HG02884 (cell line): Measurements from ENCODE around the gene RNF144A.

ENCODE experiments used
- ATAC-seq: cut with Tn5 transposase; IDR thresholded peaks from one replicate; pipeline ENCODE4 v1.9.1; 2021; ENCODE audit warnings: mild to moderate bottlenecking, moderate library complexity; ENCODE audit not compliant: unreplicated experiment

Gene RNF144A

DNA sequence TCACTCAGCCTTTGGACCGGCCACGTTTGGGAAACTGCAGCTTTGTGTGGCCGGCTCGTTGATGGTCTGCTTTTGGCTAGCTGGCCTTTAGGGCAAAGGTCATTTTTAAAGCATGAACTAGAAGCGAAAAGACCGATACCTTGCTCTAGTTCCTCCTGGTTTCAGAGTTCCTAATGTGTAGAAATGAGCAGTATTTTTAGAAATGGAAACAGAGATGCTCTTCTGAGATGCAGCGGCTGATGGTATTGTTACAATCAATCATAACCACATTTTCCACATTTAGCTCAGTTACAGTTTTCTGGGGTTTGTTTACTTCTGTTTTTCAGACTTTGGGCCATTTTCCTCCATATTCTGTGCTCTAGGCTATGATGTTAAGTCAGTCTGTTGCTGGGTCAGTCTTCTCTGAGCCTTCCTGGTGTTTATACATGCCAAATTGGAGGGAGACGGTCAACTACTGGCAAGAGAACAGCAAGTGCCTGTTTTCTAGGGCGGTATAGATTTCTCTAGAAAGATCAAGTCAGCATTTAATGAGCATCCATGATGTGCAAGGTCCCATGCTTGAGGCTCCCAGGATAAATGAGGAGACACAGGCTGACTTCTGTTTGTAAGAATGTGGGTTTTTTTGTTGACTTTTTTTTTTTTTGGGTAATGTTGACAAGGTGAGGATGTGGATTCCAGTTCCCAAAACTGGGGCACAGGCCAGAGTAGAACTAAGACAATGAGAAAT is 28.0 kb downstream of the RNF144A start:
- ATAC-seq = peak; percentile 86

DNA sequence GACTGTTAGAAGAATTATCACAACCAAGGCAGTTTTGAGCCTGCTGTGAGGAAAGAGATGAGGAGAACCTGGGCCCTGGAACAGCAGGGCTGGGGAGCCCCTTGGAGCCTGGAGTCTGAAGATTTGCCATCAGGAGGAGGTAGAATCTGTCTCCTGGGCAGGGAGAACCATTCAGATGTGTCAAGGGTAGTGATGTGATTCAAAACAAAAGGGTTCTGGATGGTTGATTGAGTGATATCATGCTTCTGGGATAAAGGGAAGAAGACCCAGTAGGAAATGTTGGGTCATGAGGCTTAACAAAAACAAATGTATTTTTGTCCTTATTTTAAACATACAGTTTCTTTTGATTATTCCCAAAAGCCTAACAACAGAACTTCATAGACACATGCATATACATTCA is 28.6 kb downstream of the RNF144A start:
- ATAC-seq = no peak

DNA sequence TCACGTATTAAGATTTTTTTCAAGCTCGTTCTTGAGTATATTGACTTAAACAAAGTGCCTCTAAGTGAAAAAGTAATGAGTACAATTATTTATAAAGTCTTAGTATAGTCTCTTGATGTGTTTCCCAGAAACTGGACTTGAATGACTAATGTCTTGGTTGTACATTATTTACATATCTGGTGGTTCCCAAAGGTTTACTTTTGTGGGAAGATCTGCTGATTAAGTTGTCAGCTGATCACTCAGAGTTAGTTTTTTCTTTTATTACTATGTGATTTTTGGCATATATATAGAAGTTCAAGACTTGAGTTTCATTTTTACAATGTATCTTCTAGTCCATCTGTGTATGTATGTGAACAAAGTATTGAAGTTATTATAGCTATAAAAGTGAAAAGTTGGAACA is 29.5 kb downstream of the RNF144A start:
- ATAC-seq = no peak

DNA sequence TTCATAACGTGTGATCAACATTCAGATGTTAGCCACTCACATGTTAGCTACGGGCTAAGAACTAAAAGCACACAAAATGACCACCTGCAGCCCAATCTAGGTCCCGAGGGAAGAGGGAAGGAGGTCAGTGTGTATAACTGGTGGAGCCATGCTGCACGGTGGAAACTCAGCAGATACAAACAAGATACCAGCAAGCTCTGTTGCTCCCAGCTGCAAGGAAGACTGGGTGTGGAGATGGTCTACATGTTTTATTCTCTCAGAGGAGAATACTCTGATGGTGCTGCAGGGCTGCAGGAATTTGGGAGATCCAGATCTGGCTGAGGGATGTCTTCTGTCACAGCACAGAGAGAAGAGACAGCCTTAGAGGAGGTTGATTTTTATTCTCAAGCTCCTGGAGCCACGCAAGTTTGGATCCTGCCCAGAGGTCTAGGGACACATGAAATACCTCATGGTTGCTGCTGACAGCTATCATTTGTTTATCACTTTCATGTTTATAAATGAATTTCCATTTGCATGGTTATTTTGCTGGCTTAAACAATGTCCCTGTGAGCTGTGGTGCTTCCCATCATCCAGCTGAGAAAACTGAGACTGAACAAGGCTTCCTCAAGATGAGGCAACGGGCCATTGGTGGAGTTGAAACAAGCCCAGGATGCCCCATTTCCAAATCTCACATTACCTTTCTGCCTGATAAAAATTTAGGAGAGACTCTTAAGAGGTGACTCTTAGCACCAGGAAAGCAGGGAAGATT is 30.9 kb downstream of the RNF144A start:
- no peak for ATAC-seq

GRCh38 chr2:6948677-6949351 is 31.6 kb downstream of the RNF144A start:
- no peak for ATAC-seq

DNA sequence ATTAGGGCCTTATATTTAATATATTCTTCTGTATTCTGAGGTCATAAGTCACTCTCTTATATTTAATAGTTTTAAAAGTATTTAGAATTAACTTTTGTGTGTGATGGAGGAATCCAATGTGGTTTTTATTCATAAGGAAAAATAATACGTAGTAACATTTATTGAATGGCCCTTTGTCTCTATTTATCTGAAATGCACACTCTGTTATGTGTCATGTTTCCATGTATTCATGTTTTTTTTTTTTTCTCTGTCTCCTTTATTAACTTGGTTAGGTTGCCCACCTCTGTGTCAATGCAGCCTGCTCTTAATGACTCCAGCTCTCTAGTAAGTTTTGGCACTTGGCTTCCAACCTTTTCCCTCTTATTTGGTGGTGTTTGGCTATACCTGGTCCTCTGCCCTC is 33.8 kb downstream of the RNF144A start:
- ATAC-seq = no peak

DNA sequence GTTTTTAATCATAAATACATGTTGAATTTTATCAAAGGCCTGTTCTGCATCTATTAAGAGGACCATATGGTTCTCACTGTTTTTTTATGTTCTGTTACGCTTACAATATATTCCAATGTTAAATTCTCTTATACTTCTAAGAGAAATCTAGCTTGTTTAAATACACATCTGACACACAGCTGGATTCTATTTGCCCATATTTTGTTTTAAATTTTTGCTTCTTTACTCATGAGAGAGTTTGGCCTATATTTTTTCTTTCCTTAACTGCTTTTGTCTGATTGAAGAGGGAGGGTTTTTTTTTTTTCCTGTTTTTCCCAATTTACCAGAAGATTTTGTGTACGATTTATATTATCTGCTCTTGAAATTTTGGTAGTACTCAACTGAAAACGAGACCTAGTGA is 34.9 kb downstream of the RNF144A start:
- no peak for ATAC-seq

GRCh38 chr2:6954586-6954985 is 37.4 kb downstream of the RNF144A start:
- ATAC-seq = no peak

DNA sequence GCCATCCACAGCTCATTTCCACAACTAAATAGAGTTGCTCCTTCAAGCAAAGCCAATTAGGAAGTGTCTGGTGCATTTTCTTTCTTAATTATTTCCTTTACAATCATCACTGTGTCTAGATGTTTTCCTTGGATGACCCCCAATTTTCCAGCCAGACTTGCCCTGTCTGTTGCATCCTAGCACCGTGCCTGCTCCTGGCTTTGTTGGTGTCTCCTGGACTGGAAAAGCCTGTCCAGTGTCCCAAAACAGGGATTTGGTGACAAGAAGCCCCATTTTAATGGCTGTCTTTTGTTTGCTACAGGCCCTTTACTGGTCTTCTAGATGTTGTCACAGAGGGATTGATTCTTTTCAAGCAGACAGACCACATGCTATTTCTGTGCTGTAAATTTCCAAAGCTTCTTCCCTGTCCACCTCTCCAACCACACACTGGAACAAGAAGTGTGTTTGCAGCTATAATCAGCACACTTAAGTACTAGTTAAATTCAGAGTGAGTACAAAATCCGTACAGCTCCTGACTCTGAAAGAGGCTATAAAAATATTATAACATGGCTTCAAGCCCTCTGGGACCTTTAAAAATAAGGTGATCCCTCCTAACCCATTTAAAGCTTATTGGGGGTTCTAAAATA is 38.4 kb downstream of the RNF144A start:
- no peak for ATAC-seq

DNA sequence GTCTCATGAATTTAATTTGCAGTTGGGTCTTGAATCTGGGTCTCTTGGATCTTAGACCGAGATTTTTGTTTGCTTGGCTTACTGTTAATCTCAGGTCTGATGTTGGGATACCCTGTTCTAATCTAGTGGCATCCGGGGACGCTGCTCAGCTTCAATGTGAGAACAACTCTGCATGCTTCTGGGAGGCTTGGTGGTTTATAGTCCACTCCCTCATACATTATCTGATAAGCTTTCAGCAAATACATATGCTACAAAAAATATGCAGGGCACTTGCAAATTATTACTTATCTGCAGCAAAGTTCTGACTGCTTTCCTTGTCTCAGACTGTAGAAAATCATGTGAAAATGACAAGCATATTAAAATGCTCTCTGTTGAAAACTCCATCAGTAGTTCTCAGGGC is 39.4 kb downstream of the RNF144A start:
- no peak for ATAC-seq

- ATAC-seq = no peak
Observed at GRCh38 chr2:6957031-6957714, 40.0 kb downstream of the RNF144A start.

GRCh38 chr2:6957910-6958615 is 40.9 kb downstream of the RNF144A start:
- no peak for ATAC-seq

DNA sequence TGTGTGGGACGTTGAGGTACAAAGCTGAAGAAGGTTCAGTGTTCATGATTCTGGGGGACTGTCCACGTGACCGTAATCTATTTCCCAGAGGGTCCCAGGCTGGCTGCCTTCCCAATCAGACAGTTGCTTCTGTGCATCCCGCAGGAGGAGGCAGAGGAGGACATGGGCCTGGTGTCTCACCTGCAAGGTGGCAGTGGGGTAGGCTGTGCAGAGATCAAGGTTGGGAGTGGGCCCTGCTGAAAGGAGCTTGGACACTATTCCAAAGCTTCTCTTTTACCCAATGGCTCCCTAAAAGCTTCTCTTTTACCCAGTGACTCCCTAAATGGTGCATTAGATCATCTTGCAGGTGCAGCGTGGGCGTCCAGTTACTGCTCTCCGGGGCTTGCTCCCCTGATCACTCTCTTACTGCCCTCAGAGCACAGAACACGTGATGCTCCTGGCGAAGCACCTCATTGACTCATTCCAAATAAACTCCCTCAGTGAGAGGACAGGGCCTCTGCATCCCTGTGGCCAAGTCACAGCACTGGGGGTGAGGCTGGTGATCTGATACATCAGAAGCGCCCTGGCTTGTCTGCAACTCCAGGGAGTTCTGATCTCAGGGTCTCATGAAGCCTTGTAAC is 41.5 kb downstream of the RNF144A start:
- no peak for ATAC-seq

DNA sequence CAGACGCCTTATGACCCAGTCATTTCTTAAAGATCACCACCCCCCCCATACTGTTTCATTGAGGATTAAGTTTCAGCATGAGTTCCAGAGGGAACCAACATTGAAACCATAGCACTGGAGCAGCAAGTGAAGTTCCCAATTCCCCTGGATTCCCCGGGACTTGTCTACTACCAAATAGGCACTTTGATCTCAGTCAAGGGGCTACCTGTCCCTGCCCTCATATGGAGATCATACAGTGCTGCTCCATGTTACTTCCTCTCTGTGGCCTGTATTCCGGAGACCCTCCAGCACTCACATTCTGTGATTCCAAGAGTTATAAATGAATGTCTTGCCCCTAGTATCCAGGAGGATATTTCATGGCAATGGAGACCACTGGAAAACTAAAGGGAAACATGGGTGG is 42.5 kb downstream of the RNF144A start:
- ATAC-seq = no peak

GRCh38 chr2:6960659-6961058 is 43.4 kb downstream of the RNF144A start:
- ATAC-seq = no peak

DNA sequence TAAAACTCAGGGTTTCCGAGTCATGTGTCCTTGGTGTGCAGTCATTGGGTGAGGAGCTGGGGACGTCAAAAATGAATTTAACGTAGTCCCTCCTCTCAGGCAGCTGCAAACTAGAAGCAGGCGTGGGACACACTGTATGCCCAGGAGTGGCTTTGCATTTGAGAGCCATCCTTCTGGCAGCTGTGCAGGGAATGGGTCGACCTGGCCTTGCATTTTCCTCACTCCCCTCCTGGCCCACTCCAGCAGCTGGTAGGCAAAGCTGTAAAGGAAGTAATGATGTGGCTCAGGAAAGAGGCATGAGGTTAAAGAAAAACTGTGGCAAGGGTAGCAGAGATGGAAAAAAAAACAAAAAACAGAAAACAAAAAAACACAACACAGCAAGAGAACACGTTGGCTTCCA is 46.5 kb downstream of the RNF144A start:
- ATAC-seq = no peak

- no peak for ATAC-seq
Observed at GRCh38 chr2:6965071-6965795, 48.0 kb downstream of the RNF144A start.

DNA sequence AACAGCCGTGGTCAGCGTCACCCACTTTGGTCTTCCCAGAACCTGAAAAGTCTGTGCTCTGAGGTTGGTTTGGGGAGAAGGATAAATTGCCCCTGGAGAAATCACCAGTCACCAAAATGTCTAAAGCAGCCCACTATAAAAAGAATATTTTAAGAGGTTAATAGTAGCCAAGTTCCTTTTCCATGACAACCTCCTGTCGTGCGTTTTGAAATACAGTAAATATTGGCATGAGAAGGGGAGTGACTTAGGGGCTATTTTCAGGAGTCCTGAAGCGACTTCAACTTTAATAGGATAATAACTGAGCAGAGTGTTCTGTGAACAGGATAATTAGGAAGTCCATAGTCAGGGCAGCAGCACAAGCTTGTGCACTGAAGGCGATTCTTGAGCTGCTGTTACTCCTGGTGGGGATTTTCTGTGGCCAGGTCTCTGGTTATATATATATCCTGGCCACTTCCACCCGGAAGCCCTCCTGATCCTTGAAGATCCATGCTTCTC is 49.3 kb downstream of the RNF144A start:
- no peak for ATAC-seq

DNA sequence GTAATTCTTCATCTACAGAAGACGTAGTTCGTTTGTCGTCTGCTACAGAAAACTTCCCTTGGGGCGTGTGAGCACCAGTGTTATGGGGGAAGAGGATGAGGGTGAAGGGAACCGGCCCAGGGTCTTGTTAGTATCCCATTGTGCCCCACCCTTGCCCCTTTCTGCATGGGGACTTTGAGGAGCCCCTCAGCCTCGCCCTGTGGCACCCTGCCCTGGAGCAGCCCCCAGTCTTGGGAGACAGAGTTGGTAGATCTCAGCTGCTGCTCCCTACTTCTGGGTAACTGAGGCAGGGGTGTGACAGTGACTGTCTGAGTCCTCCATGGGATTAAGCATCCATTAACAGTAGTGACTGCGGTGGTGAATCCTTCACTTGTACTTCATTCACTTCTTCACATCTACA is 50.1 kb downstream of the RNF144A start:
- no peak for ATAC-seq
